A204.1 (cell line): Measurements from ENCODE around the gene KLHL29.

Source experiments
- FAIRE-seq: peaks from 2 replicates; lab custom pipeline; 2012; peaks lifted over from hg19 to GRCh38; lab: Jason Lieb, UNC

KLHL29 gene

DNA sequence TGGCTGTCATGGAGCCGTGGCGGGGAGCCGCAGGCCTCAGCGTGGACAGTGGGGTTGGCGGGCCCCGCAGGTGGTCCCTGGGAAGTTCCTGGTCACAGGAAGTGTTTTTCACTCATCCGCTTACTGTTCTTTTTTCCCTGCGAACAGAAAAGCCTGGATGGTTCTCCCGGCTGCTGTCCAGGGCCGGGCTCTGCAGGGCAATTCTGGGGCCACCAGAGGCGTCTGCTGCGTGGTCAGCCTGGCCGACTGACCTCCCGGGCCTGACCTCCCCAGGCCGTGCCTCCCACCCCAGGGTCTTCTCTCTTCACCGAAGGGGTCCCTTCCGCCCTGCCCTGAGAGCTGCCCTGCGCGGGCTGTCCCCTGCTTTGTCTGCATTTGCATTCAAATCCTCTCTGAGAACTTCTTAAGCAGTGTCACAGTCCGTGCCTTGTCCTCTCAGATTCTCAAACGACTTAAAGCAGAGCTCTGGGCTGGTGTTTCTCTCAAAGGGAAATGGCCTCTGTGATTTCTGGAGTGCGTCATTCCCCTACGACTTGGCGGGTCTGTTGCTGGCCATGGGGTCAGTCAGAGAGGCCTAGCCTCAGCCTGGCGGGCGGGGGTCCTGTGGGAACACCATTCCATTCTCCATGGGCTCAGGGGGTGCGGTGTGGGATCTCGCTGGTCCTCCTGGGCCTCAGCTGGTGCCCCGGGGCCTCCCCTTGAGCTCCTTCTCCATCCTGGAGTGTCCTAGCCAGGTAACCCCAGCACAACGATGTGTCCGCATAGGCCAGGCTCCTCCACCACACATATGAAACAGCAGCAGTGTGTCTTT, 38.3 kb downstream of the KLHL29 start:
- no peak for FAIRE-seq

DNA sequence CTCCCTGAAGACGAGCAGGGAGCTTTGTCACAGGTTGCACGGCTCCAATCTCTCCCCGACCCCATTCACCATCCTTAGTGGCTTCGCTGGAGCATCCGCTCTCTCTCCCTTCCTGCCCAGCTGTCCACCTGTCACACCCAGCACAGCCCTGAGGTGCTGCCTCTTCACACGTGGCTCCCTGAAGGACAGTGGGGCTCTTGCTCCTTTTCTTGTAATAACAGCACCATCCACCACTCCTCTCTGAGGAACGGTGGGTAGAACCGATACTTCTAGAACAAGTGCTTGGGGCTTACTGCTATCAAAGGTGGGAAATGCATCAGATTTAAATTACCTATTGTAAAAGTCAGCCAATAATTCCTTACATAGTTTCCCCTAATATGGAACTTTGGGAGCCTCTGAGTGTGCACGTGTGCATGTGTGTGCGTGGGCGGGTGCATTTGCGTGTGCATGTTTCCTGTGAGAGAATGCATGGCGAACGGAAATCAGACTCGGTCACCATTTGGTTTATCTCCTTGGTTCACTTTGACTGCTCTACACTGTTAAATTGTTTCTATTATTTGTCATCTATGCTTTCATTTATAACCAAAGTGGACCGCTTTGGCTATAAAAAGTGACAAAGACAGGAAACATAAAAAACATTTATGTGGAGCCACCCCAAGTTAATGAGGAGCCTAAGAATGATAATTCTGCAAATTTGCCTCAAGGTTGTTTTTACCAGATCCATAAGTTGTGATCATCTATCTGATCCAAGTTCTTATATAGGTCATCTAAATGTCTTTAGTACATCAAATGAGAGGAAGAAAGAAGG, 39.1 kb downstream of the KLHL29 start:
- FAIRE-seq = no peak

DNA sequence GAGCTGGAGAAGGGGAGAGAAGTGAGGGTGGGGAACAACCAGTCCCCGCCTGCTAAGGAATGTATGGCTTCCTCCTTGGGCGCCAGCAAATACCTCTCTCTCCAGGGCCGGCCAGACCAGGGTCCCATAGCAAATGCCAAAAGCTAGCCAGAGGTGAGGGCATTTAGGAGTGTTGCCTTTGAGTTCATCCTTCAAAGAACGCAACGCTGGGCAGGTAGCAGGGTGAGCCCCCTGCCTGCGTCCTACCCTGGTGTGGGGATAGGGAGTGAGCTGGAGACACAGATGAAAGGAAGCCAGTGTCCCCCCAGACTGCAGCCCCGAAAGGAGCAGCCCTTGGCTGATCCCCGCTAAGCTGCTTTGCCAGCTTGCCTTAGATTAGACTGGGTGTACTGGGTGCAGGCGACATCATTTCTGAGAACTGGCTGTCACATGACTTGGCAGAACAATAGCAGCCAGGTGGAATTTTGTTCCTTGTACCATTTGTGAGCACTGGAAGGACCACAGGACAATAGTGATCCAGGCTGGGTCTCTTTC, 40.4 kb downstream of the KLHL29 start:
- no peak for FAIRE-seq

DNA sequence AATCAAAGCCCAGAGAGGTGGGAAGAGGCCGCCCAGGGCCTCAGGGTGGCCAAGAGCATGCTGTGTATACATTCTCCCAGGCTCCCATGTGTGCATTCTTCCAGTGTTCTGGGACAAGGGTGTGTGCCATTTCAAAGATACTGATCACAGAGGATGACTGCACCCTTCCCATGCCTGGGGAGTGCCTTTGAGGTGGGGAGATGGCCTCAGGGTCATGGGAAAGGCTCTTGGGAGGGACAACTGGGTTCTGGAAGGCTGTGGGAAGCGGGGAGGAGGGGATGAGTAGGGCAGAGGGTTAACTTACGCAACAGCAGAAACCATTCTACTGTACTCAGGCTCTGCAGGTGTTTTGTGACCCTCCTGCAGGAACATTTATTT, 40.9 kb downstream of the KLHL29 start:
- FAIRE-seq = no peak

DNA sequence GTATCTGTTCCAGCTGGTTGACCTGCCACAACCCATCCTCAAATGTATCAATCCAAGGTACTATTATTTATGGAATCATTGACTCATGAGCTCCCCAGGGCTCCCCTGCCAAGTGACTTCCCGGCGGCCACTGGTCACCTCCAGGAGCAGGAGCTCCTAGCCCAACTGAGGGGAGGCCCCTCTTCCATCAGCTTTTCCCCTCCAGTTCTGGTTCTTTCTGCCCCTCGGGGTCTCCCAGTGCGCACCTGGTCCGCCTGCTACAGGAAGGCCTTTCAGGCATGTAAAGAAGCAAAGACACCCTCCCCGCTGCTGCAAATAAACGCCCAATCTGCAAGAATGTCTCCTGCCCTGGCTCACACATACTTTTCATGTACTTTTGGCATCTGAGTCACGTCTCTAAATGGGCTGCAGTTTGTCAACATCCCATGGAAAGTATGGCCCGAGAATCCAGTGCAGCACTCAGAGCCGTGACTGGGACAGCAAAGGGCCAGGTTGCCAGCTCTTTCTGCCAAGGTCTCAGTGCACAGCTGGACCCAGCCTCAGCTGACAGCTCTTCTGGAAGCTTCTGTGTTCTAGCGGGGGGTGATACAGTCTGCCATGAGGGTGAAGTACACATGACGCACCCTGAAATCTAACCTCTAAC, 41.4 kb downstream of the KLHL29 start:
- no peak for FAIRE-seq

DNA sequence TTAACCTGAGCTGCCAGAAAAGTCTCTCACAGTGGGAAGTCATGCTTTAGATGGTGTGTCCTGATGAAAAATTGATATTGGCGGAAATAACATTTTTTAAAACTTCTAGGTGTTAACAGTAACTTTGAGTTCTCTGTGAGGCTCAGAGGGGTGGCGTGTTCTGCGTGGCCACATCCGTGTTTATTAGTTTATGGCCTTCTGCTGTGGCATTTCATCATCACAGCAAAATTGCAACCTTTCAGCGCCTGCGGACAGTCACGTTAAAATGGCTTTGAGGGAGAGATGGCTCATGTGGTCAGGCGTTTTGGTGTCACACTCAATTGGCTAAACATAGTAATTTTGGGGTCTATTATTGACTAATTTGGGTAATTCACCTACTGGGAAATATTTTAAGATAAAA, 42.4 kb downstream of the KLHL29 start:
- no peak for FAIRE-seq

DNA sequence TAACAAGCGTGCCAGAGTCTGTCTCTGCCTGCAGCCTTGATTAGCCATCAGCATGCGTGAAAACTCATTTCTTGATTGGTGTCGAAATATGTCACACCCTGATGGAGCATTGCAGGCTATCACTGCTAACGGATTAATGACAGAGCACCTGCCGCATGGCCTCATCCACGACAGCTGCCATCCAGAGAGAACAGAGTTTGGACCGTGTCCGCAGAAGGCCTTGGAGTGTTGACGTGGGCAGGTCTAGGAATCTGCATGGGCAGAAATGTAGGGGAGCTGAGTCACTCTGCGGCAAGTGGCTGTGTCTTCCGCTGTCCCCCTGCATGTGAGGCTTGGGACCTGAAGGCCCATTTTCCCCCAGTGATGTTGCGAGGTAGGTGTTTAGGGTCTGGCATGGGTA, 43.0 kb downstream of the KLHL29 start:
- FAIRE-seq = no peak

DNA sequence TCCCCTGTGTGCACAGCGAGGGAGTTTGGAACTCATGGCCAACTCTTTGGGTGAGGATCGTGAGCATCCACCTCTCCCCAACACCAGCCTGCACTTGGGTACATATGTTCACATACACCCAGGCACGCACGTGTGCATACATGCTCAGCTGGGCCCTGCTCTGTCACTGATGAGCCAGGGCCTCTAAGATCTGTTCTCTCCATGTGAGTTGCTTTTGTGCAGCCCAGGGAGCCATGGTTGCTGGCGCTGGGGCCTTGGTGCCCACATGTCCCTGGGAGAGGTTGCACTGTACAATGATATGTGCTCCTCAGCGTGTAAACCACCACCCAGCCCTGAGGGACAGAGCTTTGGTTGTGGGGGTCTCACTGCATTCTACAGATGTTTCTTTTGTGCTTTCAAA, 44.1 kb downstream of the KLHL29 start:
- no peak for FAIRE-seq

DNA sequence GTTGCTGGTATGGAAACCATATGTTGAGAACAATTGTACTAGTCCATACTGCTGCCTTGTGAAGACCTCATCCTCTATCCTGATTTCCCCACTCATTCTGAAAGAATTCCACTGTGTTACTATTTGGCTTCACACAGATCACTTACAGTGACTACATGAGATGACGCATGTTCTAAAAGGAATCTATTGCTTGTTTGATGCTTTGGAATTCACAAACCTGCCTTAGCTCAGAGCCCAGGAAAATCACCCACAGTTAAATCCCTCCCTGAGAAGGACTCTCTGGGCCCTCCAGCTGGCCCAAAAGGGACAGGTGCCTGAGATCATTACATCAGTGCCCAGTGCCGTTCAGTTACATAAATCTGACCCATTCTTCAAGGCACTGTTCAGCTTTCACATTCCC, 45.3 kb downstream of the KLHL29 start:
- FAIRE-seq = no peak

DNA sequence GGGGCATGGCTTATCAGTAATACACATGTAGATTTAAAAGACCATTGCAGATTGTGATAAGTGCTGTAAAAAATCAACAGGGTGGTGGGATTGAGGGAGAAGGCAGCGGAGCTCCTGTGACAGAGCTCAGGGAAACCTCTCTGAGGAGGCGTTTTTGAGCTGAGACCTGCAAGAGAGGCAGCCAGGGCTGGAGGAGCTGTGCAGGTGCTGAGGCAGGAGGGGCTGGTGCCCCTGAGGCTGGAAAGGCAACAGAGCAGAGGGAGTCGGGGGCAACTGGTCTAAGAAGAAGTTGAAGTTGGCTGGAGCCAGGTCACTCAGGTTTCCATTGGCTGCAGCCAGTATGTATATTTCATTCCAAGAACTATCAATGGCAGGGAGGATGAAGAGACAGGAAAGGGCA, 47.6 kb downstream of the KLHL29 start:
- FAIRE-seq = no peak

DNA sequence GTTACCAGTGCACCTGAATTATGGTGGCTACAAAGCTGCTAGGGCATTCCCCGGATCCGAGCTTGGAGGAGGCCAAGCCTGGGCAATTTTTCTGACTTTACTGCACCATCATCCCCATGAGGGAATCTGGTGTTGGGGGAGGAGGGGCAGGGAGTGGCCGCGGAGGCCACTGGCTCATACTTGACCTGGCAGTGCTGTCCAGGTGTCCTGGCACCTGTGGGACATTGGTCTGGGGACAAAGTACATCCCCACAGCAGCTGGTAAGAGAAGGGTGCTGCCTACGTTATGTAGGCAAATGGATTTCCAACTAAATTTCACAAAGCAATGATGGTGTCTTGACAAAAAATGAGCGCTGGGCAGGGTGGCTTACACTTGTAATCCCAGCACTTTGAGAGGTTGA, 48.3 kb downstream of the KLHL29 start:
- FAIRE-seq = no peak

DNA sequence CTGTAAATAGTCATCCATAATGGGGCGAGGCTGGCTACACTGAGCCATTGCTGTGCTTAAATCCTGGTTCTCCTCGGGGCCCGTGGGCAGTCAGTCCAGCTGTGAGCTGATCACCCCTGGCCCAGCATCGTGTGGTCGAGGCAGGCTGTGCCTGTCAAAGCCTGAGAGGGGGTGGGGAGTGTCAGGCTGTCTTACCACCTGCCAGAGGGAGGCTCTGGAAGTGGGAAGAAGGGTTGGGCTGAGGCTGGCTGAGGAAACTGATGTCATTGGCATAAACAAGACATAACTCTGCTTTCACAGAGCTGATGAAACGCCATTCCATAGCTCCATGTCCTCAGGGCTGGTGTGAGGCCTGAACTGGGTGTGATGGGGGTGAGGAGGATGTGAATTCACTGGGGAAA, 49.7 kb downstream of the KLHL29 start:
- no peak for FAIRE-seq

DNA sequence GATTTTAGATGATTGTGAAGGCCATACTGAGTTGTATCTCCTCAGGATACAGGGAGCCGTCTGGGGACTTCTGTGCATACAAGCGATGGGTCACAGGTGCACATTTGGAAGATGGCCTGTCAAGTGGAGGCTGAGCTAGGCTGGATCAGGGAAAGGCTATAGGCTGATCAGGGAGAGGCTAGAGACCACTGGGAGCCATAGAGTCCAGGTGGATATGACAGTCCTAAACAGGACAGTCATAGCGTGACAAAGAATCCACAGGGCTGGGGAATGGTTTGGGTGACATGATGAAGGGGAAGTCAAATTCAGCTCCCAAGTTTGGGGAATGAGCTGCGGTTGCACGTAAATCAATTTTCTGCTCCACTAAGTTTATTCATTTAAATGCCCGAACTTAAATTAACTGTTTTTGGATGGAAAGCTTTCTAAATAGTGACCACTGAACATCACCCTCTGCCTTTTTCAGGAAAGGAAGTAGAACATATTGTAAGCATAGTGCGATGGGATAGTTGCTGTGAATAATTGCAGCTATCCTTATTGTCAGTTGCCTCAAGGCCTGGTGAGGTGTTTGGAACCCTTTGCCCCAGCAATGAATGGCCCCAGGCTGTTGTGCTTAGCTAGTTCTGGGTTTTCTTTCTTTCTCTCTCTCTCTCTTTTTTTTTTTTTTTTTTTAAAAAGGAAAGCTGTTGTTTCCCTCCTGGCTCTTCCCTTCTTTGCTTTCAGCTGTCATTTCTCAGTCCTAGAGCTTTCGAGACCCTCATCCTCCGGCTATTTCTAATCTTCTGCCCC, 50.5 kb downstream of the KLHL29 start:
- no peak for FAIRE-seq

DNA sequence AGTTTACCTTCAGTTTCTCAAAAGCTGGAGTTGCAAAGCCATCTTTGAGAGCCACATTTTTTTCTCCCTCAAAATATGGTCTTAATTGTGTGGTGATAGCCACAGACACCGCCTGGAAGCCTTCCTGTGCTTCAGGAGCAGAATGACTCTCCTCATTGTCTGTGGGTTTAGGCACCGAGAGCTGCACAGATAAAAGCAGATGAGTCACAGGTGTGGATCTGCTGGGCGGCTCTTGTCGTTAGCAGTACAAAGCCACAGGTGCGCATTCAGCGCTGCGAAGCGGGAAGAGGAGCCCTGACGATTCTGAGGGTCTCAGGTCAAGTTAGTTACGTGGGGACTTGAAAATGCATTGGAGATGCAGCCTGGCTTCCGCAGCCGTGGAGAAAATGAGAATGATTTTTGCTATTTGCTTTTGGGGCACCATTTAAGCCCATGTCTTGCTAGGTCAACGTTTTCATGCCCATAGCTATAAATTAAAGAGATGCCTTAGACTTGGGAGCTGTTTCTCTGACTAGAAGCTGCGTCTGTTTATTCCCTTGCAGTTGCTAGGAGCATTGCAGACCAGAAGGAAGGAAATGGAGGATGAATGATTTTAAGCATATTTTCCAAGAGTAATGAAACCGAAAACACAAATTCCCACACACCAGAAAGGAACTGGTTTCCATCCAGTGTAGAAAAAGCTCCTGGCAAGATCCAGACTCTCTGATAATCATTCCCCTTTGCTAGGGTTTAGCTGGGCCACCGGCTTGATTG, 51.5 kb downstream of the KLHL29 start:
- FAIRE-seq = no peak

DNA sequence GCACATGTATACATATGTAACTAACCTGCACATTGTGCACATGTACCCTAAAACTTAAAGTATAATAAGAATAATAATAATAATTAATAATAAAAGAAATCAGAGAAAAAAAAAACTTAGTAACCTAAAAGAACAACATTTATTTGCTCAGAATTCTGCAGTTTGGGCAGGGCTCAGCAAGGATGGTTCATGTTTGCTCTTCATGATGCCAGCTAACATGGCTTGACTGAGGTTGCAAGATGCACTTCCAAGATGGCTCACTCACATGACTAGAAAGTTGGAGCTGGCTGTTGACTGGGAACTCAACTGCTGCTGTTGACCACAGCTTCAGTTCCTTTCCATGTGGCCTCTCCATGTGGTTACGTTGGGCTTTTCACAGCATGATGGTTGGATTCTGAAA, 56.4 kb downstream of the KLHL29 start:
- FAIRE-seq = no peak

DNA sequence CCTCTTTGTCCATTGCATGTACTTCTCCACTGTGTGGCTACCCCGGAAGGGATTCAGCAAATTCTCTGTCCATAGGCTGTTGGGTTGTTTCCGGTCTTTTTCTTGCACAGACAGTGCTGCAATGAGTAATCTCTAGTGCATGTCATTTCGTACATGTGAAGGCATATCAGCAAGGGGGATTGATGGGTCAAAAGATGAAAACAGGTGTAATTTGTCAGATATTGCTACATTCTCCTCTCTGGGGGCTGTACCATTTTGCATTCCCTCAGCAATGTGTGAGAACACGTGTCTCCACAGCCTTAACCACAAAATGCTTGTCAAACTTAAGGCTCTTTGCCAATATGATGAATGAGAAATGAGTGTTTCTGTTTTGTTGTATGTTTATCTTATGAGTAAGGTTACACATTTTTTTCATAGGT, 60.5 kb downstream of the KLHL29 start:
- no peak for FAIRE-seq

DNA sequence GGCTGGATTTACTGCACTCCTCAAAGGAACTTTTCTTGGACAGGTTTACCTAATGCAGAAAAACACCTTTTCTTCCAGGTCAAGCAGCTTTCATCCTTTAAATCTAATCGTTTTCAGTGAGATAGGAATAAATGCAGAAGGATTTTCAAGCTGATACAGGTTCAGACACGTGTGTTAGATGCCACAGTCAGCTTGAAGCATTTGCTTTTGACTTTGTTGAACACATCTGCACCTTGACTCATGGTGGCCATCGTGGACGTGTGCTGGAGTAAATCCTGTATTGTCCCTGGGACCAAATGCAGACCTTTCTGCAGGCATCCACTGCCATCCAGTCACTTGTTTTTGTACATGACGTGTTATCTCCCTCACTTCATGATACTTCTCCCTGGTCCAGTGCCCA, 61.9 kb downstream of the KLHL29 start:
- no peak for FAIRE-seq

DNA sequence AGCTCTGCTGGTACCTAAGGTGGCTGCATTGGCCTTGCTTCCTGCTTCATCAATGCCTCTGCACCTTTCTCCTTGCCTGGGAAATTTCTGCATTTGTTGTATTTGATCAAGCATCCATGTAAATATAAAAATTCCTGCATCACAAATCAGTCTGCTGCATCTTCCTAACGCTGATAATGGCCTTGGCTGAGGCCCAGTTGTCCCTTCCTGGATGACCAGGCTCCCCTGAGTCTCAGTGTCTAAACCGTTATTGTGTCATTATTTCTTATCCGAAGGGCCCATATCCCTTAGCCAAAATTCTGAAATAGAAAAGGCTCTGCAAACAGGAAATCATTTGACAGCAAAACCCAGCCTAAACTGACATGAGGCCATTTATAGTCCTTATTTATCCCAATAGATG, 62.4 kb downstream of the KLHL29 start:
- FAIRE-seq = no peak

DNA sequence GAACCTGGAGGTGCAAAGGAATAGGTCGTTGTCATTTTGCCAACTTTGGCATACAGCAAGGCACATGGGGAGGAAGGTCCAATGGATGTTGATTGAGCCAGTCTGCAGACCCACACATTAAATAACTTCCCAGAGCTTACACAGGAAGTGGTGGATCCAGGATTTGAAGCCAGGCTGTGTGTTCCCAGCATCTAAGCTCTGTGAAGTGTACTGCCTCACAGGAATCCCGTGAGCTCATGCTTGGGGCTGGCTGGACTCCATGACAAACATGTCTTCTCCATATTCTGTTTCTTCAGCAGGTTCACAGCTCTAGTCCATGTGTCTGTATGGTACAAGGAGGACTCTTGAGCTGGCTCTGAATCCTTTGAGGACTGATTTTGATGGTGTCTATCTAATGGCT, 63.9 kb downstream of the KLHL29 start:
- FAIRE-seq = no peak

DNA sequence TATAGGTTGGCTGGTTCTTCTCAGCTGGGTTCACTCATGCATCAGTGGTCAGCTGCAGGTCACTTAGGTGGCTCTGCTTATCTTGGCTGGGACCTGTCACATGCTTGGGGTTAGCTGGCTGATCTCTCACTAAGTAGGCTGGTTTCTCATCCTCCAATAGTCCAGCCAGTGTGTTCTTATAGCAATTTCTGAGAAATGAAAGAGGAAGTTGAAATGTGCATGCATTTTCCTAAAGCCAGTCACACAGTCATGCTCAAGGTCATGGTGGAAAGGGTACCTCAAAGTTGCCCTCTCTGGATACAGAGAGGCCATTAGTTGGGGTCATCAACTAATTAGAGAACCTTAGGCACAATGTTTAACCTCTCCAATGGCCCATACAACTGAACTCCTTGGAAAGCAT, 64.4 kb downstream of the KLHL29 start:
- no peak for FAIRE-seq

DNA sequence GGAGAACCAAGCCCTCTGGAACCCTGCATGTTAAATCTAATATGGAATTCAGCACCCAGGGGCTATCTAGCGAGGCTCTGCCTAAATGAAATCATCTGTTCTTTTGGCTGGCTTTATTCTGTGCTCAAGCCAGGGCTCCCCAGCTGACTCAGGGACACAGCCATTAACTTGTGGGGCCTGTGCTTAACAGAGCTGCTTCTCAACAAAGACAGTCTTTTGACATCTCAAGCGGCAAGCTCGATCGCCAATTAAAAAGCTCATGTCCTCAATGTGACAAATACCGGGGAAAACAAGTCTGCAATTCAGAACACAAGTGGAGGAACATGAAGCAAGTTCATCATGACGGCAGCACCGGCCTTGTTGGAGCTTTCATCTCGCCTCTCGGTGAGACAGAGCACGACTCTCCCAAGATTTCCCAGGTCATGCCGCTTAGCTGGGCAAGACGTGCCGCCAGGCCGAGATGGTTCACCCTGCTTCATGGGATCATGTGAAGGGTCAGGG, 64.9 kb downstream of the KLHL29 start:
- FAIRE-seq = no peak
